ENCODE measurements around the gene HOXC9.

DNA sequence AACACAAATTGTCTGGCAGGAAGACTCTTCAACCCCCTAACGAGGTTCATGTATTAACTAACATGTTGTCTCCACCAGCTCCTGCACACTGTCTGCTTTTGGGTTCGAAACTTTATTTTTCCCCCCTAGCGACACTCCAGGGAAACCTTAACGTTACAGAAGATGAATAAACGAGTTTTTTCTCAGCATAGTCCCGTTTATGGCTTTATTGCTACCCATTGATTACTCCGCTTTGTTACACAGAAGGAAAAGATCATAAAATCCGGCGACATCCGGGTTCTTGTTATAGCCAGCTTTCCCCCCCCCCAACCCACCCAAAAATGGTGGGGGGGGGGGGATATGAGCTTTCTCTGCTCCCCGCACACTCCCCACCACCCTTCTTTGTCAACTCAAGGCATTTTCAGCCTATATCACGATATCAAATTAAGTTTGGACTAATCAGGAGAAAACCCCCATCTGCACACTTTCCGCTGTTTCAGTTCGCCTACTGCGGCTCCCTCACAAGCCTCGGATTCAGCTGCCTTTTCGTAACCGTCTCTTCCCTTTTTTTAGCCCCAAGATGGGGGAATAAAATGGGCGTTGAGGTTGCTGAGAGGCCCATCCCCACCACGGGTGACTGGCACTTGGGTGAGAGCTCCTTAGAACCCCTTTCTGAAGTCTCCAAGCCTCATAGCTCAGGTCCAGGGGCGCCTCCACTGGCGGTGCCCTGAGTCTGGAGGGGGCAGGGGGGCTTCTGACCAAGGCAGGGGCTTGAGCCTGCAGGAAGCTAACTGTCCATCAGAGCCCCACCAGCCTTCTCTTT, 26.9 kb downstream of the HOXC9 start:
- TF ChIP-seq, protein P1, sequence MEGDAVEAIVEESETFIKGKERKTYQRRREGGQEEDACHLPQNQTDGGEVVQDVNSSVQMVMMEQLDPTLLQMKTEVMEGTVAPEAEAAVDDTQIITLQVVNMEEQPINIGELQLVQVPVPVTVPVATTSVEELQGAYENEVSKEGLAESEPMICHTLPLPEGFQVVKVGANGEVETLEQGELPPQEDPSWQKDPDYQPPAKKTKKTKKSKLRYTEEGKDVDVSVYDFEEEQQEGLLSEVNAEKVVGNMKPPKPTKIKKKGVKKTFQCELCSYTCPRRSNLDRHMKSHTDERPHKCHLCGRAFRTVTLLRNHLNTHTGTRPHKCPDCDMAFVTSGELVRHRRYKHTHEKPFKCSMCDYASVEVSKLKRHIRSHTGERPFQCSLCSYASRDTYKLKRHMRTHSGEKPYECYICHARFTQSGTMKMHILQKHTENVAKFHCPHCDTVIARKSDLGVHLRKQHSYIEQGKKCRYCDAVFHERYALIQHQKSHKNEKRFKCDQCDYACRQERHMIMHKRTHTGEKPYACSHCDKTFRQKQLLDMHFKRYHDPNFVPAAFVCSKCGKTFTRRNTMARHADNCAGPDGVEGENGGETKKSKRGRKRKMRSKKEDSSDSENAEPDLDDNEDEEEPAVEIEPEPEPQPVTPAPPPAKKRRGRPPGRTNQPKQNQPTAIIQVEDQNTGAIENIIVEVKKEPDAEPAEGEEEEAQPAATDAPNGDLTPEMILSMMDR (IDR thresholded peaks at IDR 0.05; ENCODE audit: low read length): no peak
- no peak for TF ChIP-seq EZH2 (IDR thresholded peaks at IDR 0.05; ENCODE audit: borderline replicate concordance, low read length)

Data from OCI-LY1 (cell line).